ENCODE data around the gene PLXDC1.

Gene PLXDC1

DNA sequence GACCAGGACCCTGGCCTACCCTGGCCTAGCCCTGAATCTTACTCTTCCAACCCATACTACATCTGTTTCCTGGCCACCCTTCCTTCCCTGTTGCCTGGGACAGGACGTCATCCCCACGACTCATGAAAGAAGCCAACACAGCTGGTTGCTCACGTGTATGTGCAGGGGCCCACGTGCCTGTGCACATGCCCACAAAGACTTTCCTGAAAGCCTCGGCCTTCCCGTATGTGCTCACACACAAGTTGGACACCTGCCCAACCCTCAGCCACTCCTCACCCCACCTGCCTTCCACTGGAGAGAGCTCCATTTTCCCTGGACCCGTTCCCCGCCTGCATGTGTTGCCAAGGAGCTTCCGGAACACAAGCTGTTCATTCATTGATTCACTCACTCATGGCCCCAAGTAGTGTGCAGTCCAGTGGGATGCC is 7.0 kb downstream of the PLXDC1 start:
- DNase-seq (ENCODE audit: extremely low read depth, low read depth): no peak
- TF ChIP-seq, protein P1, sequence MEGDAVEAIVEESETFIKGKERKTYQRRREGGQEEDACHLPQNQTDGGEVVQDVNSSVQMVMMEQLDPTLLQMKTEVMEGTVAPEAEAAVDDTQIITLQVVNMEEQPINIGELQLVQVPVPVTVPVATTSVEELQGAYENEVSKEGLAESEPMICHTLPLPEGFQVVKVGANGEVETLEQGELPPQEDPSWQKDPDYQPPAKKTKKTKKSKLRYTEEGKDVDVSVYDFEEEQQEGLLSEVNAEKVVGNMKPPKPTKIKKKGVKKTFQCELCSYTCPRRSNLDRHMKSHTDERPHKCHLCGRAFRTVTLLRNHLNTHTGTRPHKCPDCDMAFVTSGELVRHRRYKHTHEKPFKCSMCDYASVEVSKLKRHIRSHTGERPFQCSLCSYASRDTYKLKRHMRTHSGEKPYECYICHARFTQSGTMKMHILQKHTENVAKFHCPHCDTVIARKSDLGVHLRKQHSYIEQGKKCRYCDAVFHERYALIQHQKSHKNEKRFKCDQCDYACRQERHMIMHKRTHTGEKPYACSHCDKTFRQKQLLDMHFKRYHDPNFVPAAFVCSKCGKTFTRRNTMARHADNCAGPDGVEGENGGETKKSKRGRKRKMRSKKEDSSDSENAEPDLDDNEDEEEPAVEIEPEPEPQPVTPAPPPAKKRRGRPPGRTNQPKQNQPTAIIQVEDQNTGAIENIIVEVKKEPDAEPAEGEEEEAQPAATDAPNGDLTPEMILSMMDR (IDR thresholded peaks at IDR 0.05; ENCODE audit: low read depth, low read length): no peak

DNA sequence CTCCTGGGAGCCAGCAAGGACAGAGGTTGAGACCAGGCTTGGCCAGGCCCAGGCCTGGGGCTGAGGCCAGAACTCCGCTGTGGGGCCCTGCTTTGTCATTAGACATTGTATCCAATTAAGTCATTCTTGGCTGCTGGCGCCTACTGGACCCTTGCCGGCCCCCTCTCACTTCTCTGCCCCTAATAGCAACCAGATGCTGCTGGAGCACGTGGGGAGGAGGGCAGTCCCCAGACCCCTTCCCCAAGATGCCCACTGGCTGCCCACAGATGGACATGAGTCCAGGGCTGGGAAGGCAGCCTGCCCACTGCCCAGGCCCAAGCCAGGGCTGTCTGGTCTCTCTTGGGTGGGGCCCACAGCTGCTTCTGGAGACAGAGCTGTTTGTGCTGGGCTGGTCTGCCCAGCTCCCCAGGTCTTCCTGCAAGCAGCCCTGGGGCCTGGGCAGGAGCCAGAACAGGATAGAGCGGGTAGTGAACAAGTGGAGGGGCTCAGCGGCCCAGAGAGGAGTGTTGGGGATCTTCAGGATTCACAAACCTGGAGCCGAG is 7.8 kb downstream of the PLXDC1 start:
- TF ChIP-seq, protein P1 (IDR thresholded peaks at IDR 0.05; ENCODE audit: low read depth, low read length): no peak
- DNase-seq (ENCODE audit: extremely low read depth, low read depth): no peak

DNA sequence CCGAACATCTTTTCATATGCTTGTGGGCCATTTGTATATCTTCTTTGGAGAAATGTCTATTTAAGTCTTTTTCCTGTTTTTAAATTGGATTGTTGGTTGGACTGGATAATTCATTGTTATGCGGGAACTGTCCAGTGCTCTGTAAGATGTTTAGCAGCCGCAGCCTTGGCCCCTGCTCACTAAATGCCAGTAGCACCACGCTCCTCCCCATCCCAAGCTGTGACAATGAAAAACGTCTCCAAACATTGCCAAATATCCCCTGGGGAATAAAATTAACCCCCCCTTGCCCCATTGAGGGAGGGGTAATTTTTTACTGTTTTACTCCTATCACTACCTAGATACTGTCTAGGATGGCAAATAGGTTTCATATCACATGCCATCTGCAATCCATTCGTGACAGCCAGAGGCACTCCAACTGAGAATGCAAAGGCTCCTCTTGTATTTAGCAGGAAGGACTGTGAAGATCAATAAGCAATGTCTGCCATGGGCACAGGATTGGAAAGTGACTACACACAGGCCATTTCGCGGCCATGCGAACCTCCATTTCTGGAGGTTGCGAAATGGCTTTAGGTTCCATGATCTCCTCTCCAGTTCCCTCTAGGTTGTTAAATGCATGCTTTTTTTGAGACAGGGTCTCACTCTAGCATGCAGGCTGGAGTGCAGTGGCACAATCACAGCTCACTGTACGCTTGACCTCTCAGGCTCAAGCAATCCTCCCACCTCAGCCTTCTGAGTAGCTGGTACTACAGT is 9.3 kb downstream of the PLXDC1 start:
- no peak for DNase-seq (ENCODE audit: extremely low read depth, low read depth)
- TF ChIP-seq, protein P1 (IDR thresholded peaks at IDR 0.05; ENCODE audit: low read depth, low read length): no peak

DNA sequence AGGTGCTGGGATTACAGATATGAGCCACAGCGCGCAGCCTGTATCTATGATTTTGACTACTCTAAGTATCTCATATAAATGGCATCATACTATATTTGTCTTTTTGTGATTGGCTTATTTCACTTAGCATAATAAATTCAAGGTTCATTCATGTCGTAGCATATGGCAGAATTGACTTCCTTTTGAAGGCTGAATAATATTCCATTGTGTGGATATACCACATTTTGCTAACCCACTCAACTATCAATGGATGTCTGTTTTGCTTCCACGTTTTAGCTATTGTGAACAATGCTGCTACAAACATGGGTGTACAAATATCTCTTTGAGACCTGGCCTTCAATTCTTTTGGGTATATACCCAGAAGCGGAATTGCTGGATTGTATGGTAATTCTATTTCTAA is 10.1 kb downstream of the PLXDC1 start:
- TF ChIP-seq, protein P1 (IDR thresholded peaks at IDR 0.05; ENCODE audit: low read depth, low read length): no peak
- no peak for DNase-seq (ENCODE audit: extremely low read depth, low read depth)

DNA sequence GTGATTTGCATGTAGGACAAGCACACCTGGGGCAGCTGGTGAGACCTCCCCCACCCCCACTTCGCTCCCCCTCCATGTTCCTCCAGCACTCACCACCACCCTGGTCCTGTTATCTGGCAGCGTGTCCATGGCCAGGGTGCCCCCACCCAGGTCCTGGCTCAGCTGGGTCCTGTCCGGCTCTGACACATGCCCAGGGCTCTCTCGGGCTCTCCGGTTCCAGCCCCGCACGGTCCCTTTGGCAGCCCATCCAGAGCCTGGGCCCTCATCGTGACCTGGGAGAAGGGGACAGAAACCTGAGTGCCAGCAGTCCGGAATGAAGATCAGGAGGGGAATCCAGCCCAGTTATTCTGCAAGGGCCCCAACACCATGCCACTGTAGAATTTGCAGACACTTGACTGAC is 11.9 kb downstream of the PLXDC1 start:
- DNase-seq (ENCODE audit: extremely low read depth, low read depth): no peak
- TF ChIP-seq, protein P1 (IDR thresholded peaks at IDR 0.05; ENCODE audit: low read depth, low read length): no peak

DNA sequence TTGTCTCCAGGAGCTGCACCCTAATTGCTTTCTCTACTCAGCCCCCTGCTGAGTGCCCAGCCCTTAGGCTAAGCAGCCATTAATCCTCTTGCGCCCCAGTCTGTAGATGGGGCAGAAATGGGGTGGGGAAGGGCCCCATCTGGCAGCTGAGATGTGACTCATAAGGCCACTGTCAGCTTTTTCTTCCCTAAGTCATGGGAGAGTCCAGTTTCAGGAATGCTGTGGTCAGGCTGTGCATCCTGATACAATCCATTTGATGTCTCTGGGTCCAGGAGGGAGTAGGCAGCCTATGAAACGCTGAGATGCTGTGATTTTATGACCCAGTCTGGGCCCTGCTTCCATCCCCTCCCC is 12.3 kb downstream of the PLXDC1 start:
- DNase-seq (ENCODE audit: extremely low read depth, low read depth): peak; percentile 61

More for the DNA sequence above, 12.3 kb downstream of the PLXDC1 start:
- TF ChIP-seq, protein P1 (IDR thresholded peaks at IDR 0.05; ENCODE audit: low read depth, low read length): no peak
